ENCODE data around the gene SNX3.
"Not testable (repeated sequence)": the region's sequence is repeated elsewhere in the genome, so short reads cannot be mapped to it uniquely, and the experiment has no call there.

The SNX3 gene

DNA sequence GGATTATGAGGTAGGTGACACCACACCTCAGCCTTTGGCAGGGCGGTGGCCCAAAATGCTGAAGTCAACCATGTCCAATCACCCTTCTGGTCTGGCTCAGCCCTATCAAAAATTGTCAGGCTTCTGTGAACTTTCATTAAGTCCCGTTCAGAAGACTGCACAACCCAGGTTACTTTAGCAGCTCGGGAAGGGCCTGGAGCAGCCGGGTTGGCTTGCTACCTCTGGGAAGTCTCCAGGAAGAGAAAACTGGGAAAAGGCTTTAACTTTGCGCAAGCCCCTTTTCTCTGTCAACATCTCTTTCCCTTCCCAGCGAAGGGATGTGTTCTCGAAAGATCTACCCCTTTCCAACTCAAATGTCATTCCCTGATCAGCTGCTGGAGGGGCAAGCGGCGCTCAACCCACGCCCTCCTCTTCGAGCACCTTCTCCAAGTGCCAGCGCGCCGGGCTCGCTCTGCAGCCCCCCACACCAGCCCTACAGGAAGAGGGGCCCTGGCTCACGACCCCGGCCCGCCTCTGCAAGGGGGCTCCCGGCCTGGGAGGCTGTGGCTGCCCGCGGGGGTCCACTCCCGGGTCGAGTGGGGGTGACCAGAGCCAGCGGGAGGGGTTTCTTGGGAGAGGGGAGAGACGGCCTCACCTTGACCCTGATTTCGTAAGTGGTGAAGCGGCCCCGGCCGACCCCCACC is 573 bp downstream of the SNX3 start:
- no peak for DNase-seq (ENCODE audit: low read depth in 2 of 2)

DNA sequence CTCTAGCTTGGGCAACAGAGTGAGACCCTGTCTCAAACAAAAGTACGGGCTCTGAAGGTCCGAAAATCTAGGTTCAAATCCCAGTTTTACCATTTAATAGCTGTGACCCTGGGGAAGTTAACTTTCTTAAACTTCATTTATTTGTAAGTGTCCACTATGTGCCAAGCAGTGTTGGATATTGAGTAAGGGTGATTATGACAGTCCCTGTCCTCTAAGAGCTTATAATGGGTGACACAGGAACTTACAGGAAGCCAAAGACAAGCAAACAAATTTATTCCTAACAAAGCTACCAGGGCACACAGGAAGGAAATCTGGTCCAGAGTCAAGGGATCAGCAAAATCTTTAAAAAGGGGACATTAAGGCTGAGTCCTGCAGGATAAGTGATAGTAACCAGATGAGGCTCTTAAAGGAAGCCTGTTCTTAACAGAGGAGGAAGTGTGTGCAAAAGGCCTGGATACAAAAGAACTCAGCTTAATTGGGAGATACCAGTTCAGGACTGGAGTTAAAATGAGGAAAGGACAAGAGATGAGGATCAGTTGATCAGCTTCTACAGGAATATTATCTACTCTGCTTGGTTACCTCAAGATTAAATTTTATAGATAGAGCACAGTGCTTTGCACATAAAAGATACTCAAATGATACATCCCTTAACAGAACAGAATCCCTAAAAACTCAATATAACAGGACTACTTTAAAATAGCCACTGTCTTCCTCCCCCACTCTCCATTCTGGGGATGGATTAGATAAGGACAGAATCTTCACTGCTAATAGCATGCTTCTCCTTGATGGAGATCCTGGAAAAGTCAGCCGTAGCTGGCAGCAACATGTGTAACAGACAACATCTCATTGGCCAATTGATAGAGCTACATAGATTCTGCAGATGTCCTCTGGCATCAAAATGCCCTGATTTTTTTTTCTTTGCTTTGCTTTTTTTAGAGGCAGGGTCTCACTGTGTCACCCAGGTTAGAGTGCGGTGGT is 6.1 kb downstream of the SNX3 start:
- DNase-seq (ENCODE audit: low read depth in 2 of 2): no peak

DNA sequence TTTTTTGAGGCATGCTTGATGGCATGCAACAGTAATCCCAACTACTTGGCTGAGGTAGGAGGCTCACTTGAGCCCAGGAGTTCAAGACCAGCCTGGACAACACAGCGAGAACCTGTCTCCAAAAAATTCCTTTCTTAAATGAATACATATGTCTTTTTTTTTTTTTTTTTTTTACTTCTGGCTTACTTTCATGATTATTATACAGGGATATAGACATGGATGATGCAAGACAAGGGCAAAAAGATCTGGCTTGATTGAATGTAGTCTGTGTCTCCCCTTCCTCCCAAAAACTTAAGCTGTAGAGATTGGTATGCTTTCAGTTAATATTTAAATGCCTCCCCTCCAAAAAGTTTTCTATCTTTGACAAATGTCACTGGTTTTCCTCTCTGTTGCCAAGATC is 7.6 kb downstream of the SNX3 start:
- no peak for DNase-seq (ENCODE audit: low read depth in 2 of 2)

DNA sequence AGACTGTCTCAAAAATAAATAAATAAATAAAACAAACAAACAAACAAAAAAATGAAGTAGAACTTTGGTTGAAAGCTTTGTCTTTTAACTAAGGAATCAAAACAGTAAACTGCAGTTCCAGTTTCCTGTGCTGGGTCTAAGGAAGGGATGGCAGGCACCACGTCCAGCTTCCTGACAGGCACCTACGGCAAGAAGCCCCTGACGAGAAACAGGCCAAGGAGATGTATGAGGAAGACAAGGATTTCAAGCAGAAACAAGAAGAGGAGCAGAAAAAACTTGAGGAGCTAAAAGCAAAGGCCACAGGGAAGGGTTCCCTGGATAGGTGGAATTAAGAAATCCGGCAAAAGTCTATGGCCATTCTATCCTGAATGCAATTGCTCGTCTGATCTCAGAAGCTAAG is 8.8 kb downstream of the SNX3 start:
- no peak for DNase-seq (ENCODE audit: low read depth in 2 of 2)

DNA sequence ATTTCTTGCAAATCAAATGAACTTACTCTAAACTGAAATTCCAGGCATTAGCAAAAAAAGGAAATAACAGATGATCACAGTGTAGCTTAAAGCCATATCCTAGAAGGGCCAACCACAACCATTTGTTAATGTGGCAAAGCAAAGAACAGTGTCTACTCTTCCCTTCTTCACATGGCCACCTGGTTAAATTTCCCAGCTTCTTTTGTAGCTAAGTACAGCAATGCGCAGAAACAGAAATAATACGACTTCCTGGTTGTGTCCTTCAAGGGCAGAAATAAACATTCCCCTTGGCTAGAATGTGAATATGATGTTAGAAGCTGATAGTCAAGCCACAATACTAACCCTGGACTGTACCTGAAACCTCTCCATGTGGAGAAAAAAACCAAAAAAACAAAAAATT is 9.6 kb downstream of the SNX3 start:
- DNase-seq (ENCODE audit: low read depth in 2 of 2): no peak

DNA sequence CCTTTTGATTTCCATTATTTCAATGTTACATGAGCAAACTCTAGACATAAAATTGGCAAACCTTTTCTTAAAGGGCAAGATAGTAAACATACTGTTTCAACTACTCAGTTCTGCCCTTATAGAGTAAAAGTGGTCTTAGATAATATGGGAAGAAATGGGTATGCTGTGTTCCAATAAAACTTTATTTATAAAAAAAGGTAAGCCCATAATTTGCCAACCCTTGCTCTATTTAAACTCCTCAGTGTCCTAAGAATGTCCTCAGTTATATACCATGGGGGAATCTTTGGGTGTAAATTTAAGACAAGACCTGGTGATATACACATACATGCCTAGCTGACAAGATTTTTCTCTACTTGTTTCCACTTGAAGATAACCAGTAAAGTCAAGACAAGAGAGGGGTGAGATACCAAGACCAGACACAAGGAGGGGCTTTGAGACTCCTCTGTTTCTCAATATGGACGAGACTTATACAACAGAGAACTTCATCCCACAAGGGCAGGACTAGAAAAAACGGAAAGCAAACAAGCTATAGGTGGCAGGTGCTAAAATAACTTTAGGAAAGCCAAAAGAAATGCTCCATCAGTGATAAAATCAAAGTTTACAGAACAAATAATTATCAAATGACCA is 10.5 kb downstream of the SNX3 start:
- no peak for DNase-seq (ENCODE audit: low read depth in 2 of 2)

DNA sequence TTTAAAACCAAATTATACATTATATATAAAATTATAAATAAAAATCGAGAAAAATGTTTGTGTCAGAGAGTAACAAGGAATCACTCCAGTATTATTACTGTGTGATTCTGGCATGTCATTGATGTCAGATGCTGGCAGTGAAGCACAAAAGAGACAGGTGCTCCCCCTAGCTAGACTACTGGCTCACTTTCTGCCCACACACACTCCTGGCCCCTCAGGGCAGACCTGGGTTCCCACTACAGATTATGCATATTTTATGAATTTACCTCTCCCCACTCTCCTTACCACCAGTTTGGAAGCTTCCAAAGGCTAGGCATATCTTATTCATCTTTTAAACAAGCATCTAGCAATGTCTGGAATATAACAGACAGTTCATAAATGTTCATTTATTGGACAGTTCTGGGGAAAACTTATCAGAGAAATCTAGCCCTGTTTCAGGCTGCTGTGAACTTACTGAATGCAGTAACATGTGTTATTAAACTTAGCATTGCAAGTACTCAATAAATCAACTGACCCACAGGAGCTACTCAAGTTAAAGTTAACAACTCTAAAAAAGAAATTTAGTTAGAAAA is 12.8 kb downstream of the SNX3 start:
- no peak for DNase-seq (ENCODE audit: low read depth in 2 of 2)

DNA sequence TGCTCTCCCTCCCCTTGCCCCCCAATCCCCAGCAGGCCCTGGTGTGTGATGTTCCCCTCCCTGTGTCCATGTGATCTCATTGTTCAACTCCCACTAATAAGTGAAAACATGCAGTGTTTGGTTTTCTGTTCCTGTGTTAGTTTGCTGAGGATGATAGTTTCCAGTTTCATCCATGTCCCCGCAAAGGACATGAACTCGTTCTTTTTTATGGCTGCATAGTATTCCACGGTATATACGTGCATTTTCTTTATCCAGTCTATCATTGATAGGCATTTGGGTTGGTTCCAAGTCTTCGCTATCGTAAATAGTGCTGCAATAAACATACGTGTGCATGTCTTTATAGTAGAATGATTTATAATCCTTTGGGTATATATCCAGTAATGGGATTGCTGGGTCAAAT is 15.7 kb downstream of the SNX3 start:
- DNase-seq (ENCODE audit: low read depth in 2 of 2): not testable (repeated sequence)

DNA sequence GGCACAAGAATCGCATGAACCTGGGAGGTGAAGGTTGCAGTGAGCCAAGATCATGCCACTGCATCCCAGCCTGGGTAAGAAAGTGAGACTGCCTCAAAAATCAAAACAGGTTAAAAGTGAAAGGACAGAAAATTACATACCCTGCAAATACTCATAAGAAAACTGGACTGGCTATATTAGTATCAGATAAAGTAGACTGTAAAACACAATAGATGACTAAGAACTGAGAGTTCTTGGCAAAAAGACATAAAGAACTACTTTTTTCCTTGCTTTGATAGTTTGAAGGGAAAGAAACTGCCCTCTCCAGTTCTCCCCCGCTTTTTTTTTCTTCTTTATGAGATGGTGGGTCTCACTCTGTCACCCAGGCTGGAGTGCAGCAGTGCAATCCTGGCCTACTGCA is 17.0 kb downstream of the SNX3 start:
- no peak for DNase-seq (ENCODE audit: low read depth in 2 of 2)

DNA sequence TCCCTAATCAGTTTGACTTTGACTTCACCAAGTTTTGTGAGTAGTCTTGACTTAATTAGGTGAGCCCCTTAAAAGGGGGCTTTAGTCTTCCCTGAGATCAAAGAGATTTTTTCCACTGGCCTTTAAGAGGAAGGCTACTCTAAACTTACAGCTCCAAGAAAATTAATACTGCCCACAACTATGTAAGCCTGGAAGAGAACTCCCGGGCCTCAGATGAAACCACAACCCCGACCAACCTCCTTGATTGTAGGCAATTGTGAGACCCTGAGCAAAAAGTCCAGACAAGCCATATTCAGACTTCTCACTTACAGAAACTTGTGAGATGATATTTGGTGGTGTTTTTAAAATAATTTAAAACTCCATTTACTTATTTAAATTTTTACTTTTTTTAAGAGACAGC is 18.1 kb downstream of the SNX3 start:
- DNase-seq (ENCODE audit: low read depth in 2 of 2): no peak

DNA sequence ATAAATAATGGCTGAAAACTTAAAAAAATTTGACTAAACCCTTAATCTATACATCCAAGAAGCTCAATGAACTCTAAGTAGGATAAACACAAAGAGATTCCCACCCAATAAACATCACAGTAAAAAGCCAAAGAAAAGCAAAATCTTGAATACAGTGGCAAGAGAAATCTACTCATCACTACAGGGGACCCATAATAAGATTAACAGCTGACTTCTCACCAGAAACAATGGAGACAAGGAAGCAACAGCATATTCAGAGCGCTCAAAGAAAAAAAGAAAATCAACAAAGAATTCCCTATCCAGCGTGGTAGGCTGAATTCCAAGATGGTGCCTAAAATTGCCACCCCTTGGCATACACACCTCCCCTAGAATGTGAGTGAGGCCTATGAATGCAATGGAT is 18.6 kb downstream of the SNX3 start:
- DNase-seq (ENCODE audit: low read depth in 2 of 2): no peak

DNA sequence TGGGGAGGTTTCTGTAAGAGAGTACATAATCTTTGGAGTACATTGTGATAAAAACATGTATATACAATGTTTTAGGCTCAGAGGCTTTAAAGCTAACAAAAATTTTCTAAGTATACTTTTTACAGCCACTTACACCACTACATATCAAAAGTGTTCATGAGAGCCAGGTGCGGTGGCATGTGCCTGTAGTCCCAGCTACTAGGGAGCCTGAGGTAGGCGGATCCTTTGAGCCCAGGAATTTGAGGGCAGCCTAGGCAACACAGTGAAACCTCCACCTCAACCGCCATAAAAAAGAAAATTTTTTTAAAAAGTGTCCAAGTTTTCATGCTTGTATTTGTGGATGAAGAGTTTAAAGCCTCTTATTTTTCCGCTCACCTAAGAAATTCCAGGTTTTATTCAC is 22.5 kb downstream of the SNX3 start:
- no peak for DNase-seq (ENCODE audit: low read depth in 2 of 2)

DNA sequence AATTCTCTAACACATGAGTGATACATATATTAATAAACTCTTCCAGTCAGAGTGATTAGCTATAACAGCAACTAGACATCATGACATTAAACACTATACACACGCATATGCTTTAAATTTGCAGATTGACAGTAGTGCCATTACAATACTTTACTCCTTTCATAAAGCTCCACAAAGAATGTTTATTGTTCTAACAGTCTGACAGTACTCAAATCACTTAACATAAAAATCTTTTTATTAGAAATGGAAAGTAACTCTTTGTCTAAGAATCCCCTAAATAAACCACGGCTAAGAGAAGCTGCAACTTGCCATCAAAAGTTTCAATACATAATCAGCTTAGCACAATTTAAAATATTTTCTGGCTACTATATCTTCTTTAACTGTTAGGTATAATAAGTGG is 24.0 kb downstream of the SNX3 start:
- no peak for DNase-seq (ENCODE audit: low read depth in 2 of 2)

DNA sequence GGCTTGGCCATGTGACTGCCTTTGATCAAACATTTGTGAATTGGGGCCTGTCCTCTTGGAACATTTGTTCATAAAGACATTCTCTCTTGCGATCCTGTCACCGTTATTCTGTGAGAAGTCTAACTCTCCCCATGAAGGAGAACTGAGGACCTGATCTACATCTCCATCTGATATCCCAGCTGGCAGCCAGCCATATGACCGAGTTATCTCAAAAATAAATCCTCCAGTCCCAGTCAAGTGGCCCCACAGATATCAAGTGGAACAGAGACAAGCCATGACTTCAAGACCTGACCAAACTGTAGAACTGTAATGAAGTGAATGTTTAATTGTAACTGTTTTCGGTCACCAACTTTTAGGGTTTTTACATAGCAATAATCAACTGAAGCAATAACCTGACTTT is 25.7 kb downstream of the SNX3 start:
- no peak for DNase-seq (ENCODE audit: low read depth in 2 of 2)

DNA sequence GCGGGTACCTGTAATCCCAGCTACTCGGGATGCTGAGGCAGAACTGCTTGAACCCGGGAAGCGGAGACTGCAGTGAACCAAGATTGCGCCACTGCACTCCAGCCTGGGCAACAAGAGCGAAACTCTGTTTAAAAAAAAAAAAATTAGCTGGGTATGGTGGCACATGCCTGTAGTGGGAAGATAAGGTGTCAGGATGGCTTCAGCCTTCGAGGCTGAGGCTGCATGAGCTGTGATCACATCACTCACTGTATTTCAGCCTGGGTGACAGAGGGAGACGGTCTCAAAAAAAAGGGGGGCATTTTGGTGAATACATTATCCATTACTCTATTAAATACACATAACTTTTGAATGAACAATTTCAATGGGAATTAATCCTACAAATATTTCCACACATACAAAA is 32.4 kb downstream of the SNX3 start:
- no peak for DNase-seq (ENCODE audit: low read depth in 2 of 2)

DNA sequence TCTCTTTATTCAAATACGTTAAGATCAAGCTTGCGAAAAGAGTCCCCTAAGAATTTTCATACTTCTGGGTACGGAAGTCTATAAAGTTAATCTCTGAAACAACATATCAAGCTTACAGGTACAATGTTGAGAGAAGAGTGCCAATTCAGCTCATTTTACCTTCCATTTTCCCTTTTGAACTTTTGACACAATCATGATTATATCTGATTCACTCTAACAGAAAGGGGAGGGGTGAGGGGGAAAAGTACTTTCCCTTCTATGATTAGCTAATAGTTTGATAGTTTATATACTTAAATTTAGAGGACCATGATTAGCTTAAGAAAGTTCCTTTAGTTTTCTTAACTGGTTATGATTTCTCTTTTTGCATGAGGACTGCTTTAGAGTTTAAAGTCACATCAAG is 33.5 kb downstream of the SNX3 start:
- DNase-seq (ENCODE audit: low read depth in 2 of 2): no peak

DNA sequence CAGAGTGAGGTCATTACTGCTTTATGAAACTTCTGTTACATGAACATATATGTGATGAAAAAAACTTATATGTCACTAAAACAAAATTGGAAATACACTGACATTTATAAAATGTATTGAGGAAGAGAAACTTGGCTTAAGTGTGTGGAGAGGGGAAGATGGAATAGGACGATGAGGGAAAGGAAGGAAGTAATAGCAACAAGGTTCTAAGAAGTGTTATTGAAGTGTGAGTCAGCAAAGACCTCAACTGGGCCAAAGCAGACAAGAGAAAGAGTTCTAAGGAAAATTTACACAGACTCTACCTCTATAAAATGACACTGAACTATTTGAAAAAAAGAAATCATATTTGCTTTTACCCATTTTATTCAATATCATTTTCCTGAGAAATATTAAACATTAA is 38.3 kb downstream of the SNX3 start:
- no peak for DNase-seq (ENCODE audit: low read depth in 2 of 2)

DNA sequence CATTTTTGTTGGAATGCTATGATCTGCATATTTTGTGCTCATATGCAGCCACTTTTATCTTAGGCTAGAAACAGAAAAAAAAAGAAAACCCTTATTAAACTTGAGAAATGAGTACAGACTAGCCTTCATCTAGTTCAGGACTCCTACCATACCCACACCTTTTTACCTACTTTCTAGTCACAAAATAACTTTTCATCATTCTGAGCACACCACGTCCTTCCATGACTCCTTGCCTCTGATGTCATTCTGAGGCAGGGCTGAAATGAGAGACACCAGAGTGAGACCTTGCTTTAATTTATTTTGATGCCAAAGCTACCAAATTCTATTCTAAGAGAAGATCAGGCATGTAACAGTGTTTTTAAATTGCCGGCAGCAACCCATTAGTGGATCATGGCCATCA is 38.8 kb downstream of the SNX3 start:
- no peak for DNase-seq (ENCODE audit: low read depth in 2 of 2)

DNA sequence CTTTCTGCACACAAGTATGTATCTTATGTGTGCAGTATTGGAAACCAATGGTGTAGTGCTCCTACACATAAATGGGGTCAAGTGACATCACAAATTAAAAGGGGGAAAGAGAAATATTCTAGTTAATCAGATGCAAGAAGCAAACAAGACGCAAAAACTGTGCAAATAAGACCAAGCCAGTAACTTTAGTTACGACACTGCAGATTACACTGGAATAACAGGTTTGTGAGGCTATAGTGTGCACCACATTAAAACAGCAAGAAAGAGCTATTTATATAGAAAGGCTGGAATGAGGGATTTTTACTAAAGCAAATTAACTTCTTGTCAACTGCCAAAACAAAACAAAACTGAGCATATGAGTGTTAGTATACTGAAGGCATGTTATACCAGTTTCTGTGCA is 49.2 kb downstream of the SNX3 start:
- no peak for DNase-seq (ENCODE audit: low read depth in 2 of 2)

DNA sequence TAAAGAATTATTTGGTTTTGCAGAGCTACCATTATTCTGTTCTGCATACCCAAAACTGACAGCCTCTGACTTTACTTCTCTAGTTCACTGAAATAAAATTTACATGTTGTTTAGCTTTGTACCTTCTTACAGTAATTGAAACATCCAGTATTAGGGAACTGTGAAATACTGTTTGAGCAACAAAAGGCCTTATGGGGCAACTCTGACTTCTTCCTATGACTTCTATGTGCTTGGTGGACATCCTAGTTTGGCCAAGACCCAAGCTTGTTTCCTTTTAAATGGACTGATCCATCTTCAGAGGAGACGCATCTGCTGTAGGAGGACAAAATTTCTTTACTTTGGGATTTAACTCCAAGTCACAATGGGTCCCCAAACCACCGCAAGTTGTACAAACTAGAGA is 50.3 kb downstream of the SNX3 start:
- no peak for DNase-seq (ENCODE audit: low read depth in 2 of 2)

DNA sequence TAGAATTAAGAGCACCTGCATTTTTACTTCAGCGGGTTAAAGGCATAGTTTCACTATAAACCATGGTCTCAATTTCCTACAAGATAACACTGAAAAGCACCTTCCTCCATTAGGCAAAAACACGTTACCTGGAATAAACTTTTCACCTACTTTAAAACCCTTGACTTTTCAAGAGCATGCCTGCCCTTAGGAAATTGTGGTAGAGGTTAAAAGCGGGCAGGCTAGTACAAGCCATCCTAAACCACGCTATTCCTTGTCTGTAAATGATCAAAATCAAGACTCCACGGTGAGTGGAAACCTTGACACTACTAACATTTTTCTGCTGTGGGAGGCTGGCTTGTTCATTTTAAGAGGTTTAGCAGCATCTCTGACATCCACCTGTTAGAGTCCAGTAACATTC is 51.1 kb downstream of the SNX3 start:
- DNase-seq (ENCODE audit: low read depth in 2 of 2): no peak

DNA sequence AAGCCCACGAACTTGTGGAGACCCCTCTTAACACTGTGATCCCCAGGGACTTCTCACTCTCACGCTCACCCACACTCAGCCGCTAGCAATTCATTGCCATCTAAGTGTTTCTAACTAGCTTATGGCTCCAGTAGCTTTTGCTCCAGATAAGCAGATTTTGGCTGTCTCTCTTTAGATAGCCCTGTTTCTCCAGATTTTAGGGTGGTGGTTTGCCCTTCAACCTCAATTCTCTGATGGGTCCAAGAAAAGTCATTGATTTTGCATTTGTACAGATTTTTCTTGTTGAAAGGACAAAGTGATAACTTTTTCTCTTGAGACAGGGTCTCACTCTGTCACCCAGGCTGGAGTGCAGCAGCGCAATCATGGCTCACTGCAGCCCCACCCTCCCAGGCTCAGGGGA is 53.8 kb downstream of the SNX3 start:
- no peak for DNase-seq (ENCODE audit: low read depth in 2 of 2)
